Smooth muscle cell (in vitro differentiated cells): Measurements from ENCODE around the gene U2AF1L4. TPM values are rescaled to one million over a fixed set of nuclear protein-coding genes. Genes with fewer than 3 reads are reported as not detected.

Source experiments
- DNase-seq: peaks from one replicate; lab custom pipeline; 2025; ENCODE audit not compliant: unreplicated experiment; lab: John Stamatoyannopoulos, UW
- H2AFZ ChIP-seq: fragments of 200-600 bp; sonication (generic); 2 replicates; pipeline ENCODE4 v1.6.0; 2016; ENCODE audit warnings: antibody characterized with exemption, low read depth, mild to moderate bottlenecking
- H3F3A ChIP-seq: fragments of 200-600 bp; sonication (generic); 2 replicates; pipeline ENCODE4 v1.6.0; 2017; ENCODE audit warnings: antibody characterized with exemption, low read depth
- H3K27ac ChIP-seq: fragments of 200-600 bp; sonication (generic); 2 replicates; pipeline ENCODE4 v1.5.1; 2016; ENCODE audit warnings: low read depth, mild to moderate bottlenecking
- H3K27me3 ChIP-seq: fragments of 200-600 bp; sonication (generic); 2 replicates; pipeline ENCODE4 v1.6.1; 2016; ENCODE audit warnings: low read depth, mild to moderate bottlenecking
- H3K36me3 ChIP-seq: fragments of 200-600 bp; sonication (generic); 2 replicates; pipeline ENCODE4 v1.5.1; 2016; ENCODE audit warnings: low read depth
- H3K4me1 ChIP-seq: fragments of 200-600 bp; sonication (generic); 2 replicates; pipeline ENCODE4 v1.5.1; 2016; ENCODE audit warnings: low read depth
- H3K4me2 ChIP-seq: fragments of 200-600 bp; sonication (generic); 2 replicates; pipeline ENCODE4 v1.6.0; 2016; ENCODE audit warnings: mild to moderate bottlenecking
- H3K4me3 ChIP-seq: fragments of 200-600 bp; sonication (generic); 2 replicates; pipeline ENCODE4 v1.5.1; 2016; ENCODE audit warnings: mild to moderate bottlenecking
- H3K79me2 ChIP-seq: fragments of 200-600 bp; sonication (generic); 2 replicates; pipeline ENCODE4 v1.6.0; 2016; ENCODE audit warnings: low read depth, mild to moderate bottlenecking
- H3K9ac ChIP-seq: fragments of 200-600 bp; sonication (generic); 2 replicates; pipeline ENCODE4 v1.6.0; 2016; ENCODE audit warnings: low read depth
- H3K9me3 ChIP-seq: fragments of 200-600 bp; sonication (generic); replicated peaks from 2 replicates; pipeline ENCODE4 v1.5.1; 2016; ENCODE audit warnings: low read depth
- H4K20me1 ChIP-seq: fragments of 200-600 bp; sonication (generic); 2 replicates; pipeline ENCODE4 v1.6.0; 2016; ENCODE audit warnings: low read depth
- WGBS: methylation state at CpG from one replicate; pipeline ENCODE4 v1.1.7; 2016; ENCODE audit warnings: low lambda C conversion rate; 5-methylcytosine and 5-hydroxymethylcytosine counted together
- polyA plus RNA-seq: library from polyadenylated mRNA; unstranded; fragments of >200 nt; fragmentation: Nextera tagmentation; extraction: Ambion mirVana; gene quantifications from 2 replicates; pipeline ENCODE4 v1.2.1, GENCODE V29; 2016
- total RNA-seq: library from RNA; depleted of rRNA; stranded (reverse); fragments of >200 nt; gene quantifications from 2 replicates; pipeline ENCODE4 v1.2.3, GENCODE V29; 2014
- TF ChIP-seq, protein P1 (sequence below): fragments of 200-600 bp; sonication (generic); IDR thresholded peaks from 2 replicates; pipeline ENCODE4 v1.5.1; 2017; ENCODE audit warnings: borderline replicate concordance, mild to moderate bottlenecking, antibody characterized with exemption; ENCODE audit not compliant: insufficient read depth, poor library complexity, severe bottlenecking

Gene U2AF1L4
- total and polyA plus RNA-seq, 2 experiments from 2014 or later: 14.6 to 29.3 TPM

DNA sequence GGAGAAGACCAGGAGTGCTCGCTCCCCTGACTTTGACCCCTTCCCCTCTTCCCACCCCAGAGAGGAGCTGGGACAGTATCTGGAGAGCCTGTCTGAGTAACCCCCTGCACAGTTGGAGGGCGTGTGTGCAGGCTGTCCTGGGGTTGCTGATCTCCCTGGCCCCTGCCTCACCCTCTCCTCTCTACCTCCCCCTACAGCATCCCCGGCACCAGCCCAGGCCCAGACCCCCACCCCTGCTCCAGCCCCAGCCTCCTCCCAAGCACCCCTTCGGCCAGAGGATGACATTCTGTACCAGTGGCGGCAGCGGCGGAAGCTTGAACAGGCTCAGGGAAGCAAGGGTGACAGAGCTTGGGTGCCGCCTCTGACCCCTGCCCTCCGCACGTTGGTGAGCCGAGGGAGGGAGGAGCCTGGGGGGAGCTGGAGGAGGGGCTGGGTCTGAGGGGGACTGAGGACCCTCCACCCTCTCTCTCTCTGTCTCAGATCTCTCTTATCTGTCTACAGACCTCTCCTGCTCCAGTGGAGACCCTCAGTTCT is 21.4 kb upstream of the U2AF1L4 start:
- Histone ChIP-seq H3K9me3 (no peaks in the 10 kb centered on the region), H3K9ac (no peak overlapping the region), H3K27ac (no peak overlapping the region), H3K27me3 (no peaks in the 10 kb centered on the region), H4K20me1 (no peaks in the 10 kb centered on the region), H3F3A (no peaks in the 10 kb centered on the region), H3K4me3 (no peak overlapping the region), H3K36me3 (no peaks in the 10 kb centered on the region), H3K79me2 (no peaks in the 10 kb centered on the region), H2AFZ (no peak overlapping the region), H3K4me1 (no peaks in the 10 kb centered on the region), H3K4me2 (no peak overlapping the region)
- 97% methylated on average over 6 of the region's 11 CpGs for WGBS
- DNase-seq: no peak
- TF ChIP-seq, protein P1, sequence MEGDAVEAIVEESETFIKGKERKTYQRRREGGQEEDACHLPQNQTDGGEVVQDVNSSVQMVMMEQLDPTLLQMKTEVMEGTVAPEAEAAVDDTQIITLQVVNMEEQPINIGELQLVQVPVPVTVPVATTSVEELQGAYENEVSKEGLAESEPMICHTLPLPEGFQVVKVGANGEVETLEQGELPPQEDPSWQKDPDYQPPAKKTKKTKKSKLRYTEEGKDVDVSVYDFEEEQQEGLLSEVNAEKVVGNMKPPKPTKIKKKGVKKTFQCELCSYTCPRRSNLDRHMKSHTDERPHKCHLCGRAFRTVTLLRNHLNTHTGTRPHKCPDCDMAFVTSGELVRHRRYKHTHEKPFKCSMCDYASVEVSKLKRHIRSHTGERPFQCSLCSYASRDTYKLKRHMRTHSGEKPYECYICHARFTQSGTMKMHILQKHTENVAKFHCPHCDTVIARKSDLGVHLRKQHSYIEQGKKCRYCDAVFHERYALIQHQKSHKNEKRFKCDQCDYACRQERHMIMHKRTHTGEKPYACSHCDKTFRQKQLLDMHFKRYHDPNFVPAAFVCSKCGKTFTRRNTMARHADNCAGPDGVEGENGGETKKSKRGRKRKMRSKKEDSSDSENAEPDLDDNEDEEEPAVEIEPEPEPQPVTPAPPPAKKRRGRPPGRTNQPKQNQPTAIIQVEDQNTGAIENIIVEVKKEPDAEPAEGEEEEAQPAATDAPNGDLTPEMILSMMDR: no peak

DNA sequence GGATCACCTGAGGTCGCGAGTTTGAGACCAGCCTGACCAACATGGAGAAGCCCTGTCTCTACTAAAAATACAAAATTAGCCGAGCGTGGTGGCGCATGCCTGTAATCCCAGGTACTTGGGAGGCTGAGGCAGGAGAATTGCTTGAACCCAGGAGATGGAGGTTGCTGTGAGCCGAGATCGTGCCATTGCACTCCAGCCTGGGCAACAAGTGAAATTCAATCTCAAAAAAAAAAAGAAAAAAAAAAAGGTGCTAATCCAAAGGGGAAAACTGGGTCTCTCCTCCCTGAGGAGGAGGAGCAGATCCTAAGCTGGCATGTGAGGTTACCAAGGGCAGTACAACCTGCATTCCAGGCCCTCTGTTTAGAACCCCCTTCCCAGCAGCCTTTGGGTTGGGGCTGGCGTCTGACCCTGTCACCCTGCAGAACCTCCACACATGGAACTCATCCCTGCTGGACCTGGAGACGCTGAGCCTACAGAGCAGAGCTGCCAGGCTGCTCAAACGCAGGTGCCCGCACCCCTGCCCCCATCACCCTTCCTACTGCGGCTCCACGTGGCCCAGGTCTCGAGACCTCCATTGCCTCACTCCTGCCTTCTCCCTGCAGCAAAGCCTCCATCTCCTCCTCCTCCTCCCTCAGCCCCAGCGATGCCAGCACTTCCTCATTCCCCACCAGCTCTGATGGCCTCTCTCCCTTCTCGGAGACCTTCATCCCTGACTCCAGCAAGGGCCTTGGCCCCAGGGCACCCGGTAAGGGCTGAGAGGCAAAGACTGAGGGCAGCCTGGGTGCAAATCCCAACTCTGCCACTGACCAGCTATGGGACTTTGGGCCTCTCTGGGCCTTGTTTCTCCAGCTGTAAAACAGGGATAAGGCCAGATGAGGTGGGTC is 19.5 kb upstream of the U2AF1L4 start:
- Histone ChIP-seq H3K4me2 (no peak overlapping the region), H4K20me1 (peaks cover 3% of the 10 kb centered on the region)

DNA sequence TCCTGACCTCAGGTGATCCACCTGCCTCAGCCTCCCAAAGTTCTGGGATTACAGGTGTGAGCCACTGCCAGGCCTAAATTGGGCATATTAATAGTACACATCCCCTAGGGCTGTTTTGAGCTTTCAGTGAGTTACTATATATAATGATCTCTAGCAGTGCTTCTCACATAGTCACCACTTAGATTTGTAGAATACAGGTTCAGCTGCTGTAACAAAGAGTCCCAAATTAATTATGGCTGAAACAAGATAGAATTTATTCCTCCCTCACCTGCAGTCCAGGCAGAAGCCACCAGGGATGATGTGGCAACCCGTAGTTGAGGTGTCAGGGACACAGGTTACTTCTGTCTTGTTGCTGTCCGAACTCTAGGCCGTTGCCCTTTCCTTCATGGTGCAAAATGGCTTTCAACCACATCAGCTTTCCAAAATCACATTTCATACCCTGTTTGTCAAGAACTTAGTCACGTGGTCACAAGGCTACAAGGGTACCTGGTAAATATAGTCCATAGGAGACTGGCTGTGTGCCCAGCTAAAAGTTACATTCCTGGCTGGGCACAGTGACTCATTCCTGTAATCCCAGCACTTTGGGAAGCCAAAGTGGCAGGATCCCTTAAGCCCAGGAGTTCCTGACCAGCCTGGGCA is 15.6 kb upstream of the U2AF1L4 start:
- Histone ChIP-seq H3K4me1 (peaks cover 20% of the 10 kb centered on the region), H3K27me3 (no peaks in the 10 kb centered on the region), H3K9me3 (no peaks in the 10 kb centered on the region), H3K4me2 (no peak overlapping the region), H3K36me3 (peaks cover 4% of the 10 kb centered on the region), H3K27ac (no peak overlapping the region), H3K9ac (no peak overlapping the region), H3K79me2 (peaks cover 29% of the 10 kb centered on the region), H4K20me1 (peaks cover 13% of the 10 kb centered on the region), H2AFZ (no peak overlapping the region), H3K4me3 (no peak overlapping the region), H3F3A (peaks cover 9% of the 10 kb centered on the region)
- TF ChIP-seq, protein P1: no peak
- WGBS: 94% methylated on average over 4 of the region's 4 CpGs
- DNase-seq: no peak

More for the DNA sequence above, 19.5 kb upstream of the U2AF1L4 start:
- no peak overlapping the region for H3K27ac ChIP-seq
- no peak overlapping the region for H3K4me3 ChIP-seq
- no peak overlapping the region for H3K9ac ChIP-seq
- peaks cover 4% of the 10 kb centered on the region for H3K36me3 ChIP-seq
- no peaks in the 10 kb centered on the region for H3F3A ChIP-seq
- no peak for DNase-seq
- H3K27me3 ChIP-seq: no peaks in the 10 kb centered on the region
- no peak overlapping the region for H2AFZ ChIP-seq
- H3K4me1 ChIP-seq: no peaks in the 10 kb centered on the region
- H3K9me3 ChIP-seq: no peaks in the 10 kb centered on the region
- TF ChIP-seq, protein P1: no peak
- 97% methylated on average over 16 of the region's 17 CpGs for WGBS
- H3K79me2 ChIP-seq: peaks cover 16% of the 10 kb centered on the region
